ENCODE results near the gene MAT1A.
"Not testable (repeated sequence)": the region's sequence is repeated elsewhere in the genome, so short reads cannot be mapped to it uniquely, and the experiment has no call there.

DNA sequence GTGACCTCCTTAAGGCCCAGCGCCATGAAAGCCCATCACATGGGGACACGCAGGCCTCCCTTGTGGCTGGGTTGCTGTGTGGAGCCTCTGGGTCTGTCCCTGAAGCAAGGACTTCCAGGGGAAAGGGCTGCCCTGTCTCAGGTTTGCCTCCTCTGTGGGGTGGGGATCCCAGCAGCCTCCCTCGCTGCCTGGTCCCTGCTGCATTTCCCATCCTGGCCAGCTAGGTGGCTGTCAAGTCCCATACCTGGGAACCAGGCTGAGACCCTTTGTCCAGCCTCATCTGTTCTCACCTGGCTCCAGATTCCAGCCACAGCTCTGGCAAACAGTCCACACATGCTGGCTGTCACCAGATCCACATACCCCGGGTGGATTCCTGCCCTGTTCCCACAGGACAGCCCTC, 32.7 kb downstream of the MAT1A start:
- TF ChIP-seq, protein P1, sequence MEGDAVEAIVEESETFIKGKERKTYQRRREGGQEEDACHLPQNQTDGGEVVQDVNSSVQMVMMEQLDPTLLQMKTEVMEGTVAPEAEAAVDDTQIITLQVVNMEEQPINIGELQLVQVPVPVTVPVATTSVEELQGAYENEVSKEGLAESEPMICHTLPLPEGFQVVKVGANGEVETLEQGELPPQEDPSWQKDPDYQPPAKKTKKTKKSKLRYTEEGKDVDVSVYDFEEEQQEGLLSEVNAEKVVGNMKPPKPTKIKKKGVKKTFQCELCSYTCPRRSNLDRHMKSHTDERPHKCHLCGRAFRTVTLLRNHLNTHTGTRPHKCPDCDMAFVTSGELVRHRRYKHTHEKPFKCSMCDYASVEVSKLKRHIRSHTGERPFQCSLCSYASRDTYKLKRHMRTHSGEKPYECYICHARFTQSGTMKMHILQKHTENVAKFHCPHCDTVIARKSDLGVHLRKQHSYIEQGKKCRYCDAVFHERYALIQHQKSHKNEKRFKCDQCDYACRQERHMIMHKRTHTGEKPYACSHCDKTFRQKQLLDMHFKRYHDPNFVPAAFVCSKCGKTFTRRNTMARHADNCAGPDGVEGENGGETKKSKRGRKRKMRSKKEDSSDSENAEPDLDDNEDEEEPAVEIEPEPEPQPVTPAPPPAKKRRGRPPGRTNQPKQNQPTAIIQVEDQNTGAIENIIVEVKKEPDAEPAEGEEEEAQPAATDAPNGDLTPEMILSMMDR (conservative IDR thresholded peaks at IDR 0.05 in 1 of 2, IDR thresholded peaks at IDR 0.05 in 1 of 2; ENCODE audit: extremely low read depth in 1 of 2, insufficient read depth in 1 of 2, low read depth in 1 of 2, low read length in 2 of 2), result peak; percentile 20 to 49
- not testable (repeated sequence) for TF ChIP-seq EZH2 (IDR thresholded peaks at IDR 0.05; ENCODE audit: borderline replicate concordance, low read length)

Data from mammary epithelial cell (primary cell).